NCI-H446 (cell line): Measurements from ENCODE around the gene SPATS2L.

ENCODE experiments used
- DNase-seq, 2 experiments: peaks; one replicate each; lab custom pipeline; 2025; lab: John Stamatoyannopoulos, UW

The SPATS2L gene

DNA sequence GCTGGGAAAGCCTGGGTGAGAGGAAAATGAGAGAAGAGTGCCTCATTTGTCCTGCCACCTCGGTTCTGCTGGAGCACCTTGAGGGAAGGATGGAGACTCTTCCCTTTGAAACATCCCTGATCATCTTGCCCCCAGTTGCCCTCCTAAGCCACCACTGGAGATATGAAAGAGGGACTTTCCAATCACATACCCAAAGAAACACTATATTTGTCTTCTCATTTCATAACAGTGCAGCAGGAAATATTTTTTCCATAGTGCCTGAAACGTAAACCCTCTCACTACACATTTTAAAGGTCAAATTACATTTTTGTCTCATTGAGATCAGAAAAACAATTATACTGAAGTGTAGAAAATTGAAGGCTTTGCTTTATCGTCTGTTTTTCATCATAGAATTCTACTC, 140.1 kb downstream of the SPATS2L start:
- DNase-seq: no peak

DNA sequence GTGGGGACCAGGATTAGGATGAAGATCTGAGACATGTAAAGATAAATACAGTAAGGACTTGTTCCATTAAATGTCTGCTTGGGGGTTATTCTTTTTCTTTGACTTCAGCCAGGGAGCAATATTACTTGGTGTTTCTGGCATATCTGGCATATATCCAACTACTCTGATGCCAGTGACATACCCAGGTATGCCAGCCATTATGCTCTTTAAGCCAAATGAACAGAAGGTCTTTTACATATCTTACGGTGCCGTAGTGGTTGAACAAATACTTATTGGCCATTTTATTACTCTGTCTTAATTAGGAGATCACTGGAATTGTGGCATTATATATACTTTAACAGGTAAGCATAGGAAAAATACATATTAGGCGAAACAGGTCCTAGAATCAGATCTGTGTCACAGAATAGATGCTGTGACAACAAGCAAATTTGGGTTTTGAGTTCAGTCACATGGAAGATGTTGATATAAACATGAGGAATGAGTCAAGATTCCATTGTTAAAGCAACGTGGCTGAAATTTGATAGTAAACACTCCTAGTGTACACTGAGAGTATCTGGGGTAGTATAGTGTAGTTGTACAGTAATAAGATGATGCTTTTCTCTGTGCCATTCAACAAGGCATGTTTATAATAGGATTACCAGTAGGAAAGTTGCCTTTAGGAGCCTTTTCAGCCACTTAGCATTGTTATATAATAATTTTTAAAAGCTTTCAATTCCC, 140.8 kb downstream of the SPATS2L start:
- no peak for DNase-seq

DNA sequence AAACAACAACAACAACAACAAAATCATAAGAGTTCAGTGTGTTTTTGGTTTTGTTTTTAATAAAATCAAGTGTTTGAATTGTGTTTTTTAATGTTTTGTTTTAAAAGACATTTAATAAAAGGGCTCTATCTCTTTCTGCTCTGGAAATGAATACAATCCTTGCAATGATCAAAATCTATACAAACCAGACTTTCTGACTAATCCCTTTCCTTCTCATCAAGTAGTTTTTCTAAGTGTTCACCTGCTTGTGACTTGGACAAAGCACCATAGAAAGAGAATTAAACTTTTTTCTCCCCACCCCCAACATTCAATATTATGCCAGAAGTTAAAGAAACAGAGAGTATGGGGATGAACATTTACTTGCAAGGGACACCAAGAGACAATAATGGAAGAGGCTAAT, 142.0 kb downstream of the SPATS2L start:
- no peak for DNase-seq

DNA sequence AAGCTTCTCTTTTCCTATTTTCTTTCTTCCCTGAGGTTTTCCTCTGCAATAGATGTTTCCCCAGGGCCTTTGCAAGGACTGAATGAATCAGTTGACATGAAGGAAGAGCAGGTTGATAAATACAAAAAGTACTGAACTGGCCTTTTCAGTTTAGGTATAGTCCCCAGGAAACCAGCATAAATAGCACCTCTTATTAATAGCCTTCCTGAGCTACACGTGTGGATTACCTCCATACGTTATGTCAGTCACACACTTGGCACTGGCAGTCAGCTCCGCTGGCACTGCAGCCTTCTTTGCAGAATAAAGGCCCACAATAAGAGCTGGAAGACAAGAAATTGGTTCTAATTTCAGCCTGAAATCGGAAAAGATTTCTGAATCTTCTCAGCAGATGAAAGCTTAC, 142.7 kb downstream of the SPATS2L start:
- no peak for DNase-seq

DNA sequence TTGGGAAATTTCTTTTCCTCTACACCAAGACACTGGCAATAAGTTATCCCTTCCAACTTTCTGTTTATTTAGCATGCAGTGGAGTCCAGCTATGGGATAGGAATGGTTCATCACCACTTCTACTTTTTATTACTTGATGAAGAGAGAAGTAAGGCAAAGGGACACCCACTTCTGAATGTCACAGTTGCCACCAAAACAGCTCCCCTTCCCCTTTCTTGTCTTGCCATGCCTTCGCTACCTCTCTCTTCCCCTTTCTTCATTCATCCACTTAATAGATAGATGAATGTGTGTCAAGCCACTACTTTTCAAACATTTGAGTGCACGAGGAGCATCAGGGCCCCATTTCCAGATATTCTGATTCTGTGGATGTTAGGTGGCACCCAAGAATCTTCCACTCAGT, 143.8 kb downstream of the SPATS2L start:
- no peak for DNase-seq

DNA sequence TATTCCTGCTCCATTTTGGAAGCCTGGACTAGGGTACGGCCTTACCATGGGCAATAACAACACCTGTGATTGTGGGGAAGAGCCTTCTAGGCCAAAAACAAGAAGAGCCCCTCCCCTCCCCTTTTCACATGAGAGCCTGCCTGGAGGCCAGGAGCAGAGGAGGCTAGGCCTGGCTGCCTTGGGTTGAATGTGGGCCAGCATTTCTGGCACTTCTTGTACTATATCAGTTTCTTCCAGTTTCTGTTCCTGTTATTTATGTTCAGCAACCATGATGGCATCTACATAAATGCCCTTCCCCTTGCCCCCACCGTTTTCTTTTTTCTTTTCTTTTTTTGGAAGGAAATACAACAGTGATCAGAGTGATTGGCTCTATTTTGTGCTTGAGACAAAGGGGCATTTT, 145.0 kb downstream of the SPATS2L start:
- no peak for DNase-seq

DNA sequence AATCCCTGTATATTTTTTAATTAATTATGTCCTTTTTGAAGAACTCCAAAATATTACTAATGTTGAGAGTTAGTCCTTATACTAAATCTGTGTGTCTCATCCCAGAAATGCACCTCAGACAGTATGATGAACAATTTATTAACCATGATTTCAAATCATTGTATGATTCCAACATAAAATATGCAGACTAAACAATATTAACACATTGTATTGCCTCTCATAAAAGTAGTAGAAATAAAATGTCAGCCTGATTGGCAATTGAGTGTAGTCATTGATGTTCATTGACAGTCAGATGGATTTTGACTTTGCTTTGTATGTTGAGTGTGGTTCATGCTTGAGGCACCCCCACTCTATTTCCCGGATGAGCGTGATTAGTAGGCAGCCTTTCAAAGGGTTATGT, 145.9 kb downstream of the SPATS2L start:
- DNase-seq: no peak

DNA sequence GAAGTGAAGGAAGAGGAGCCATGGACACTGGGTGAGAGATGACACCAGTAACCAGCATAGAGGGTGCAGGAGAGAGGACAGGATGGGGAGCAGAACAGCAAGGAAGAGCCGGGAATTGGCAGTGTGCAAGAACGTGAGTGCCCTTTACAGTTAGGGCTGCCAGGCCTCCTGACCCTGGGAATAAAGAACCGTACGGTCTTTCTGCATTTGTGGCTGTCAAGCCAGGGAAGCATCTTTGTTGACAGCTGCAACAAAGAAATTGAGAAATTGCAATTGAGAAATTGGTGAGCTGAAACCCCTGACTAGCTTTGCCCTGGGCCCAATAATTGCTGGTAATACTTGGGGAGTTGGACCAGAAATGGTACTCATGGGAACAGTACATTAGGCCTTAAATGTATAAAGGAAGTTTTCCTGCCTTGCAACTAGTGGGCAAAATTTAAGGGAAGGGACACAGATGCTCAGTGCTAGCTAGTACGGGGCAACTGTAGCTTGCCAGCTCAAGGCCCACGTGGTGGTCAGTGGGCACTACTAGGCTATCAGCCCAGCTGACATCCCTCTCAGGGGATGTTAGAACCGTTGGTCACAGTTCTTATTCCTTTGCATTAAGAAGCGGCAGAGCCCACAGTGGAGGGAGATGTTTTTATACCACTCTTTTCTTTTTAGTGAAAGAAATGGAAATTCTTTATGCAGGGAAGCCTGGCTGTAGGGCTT, 146.8 kb downstream of the SPATS2L start:
- no peak for DNase-seq

DNA sequence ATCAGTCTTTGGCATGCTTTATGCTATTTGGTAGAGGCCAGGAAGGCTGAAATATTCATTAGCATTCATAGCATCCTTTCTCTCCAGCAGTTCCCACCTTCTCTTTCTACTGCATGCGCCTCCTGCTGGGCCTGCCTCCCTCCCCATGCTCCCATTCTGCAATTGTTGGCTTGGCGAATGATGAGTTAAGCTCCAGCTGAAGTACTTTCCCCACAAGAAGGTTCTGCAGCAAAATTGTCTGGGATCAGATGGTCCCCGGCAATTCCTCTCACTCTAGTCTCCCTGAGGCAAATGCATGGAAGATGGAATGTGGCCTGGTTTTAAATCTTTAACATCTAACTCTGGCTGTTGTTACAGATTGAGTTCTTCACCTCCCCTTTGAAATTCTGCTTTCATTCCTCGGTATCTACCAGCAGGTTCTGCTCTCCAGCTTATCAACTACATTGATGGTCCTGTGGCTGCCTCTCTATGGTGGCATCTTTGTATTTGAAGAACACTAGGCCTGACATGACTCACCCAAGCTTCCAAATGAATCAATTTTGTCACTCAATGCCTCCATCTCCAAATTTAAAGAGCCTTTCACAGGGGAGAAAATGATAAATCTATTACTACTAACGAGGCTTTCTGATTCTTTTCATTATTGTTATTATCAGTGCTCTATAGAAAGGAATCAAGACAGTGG, 147.5 kb downstream of the SPATS2L start:
- DNase-seq: no peak

DNA sequence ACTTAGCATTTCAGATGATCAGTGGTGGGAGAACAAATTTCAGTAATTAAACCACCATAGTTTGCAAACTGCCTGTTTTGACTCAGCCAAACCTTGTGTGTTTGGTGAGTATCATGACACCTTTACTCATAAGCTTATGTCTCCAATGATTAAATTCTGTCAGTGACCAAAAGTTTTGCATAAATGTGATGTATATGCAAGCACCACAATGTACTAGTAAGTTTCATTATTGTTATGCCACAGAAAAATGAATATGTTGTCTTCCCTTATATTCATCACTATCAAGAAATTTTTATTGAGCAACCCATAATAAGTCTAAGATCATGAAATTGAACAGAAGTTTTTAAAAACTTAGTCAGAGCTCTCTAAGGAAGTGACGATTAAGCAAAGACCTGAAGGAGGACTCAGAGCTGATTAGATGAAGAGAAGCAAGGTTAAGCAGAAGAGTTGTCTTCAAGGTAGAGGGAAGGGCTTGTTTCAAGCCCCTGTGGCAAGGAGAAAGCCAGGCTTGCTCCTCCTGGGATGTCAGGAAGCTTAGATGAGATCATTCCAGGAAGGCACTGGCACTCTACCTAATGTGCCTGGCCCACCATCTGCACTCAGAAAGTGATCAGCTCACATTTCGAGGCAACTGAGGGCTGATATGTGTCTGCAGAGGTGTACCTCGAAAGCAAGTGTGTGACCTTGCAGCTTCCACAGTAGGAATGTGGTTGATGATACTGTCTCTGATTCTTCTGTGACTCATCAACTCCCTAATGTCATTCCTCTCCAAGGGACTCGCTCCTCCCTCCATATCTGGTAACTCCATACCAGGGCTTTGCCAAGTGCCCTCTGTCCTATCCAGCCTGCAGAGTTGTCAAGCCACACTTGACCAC, 148.7 kb downstream of the SPATS2L start:
- no peak for DNase-seq

DNA sequence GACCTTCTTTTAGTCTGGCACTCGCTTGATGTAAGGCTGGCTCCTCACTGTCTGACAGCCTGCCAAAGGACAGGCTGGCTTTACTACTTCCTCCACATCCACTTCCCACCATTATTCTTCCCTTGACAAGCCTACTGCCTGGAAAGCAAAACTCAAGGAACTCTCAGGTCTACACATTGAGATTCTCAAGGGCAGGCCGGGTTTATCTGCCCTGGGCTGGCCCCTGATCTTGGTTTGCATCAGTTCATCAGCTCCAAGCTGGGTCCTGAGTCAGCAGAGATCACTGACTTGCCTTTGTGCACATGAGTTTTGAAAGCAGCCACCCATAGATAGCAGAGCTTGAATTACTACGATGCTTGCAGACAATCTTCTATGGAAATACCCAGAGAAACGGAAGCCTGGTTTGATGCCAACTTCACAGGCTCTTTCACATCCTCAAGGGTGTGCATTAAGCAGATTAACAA, 149.5 kb downstream of the SPATS2L start:
- DNase-seq: no peak

DNA sequence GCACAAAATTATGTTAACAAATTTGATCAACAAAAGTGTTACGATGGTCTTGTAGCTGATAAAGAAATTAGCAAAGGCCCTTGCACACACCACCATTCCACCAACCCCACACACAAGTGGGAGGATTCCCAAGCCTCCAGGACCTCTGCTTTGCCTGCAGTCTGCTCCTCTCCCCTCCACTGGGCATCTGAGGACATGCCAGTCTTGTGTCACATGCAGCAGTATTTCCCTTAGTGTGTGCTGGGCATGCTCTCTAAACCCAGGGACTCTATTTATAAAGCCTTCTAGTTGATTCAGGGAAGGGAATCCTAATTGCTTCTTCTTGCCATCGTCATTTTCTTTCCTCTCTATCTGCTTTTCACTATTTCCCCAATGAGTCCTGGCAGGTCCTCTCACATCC, 150.1 kb downstream of the SPATS2L start:
- no peak for DNase-seq

DNA sequence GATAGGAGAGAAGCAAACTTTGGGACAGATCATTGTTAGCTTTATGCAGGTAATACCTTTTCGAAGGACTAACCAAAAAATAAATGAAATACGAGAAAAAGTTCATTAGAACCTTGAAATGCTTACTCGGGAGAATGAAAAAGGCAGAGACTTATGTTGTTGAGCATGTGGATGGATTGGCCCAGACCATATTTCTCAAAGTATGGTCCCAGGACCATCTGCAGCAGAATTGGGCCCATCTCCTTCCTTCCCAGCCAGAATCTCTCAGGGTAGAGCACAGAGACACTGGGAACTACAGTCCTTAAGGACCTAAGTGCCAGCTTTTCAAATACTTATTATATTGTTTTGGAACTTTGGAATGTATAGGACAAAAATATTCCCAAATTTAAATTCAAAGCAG, 152.6 kb downstream of the SPATS2L start:
- no peak for DNase-seq

DNA sequence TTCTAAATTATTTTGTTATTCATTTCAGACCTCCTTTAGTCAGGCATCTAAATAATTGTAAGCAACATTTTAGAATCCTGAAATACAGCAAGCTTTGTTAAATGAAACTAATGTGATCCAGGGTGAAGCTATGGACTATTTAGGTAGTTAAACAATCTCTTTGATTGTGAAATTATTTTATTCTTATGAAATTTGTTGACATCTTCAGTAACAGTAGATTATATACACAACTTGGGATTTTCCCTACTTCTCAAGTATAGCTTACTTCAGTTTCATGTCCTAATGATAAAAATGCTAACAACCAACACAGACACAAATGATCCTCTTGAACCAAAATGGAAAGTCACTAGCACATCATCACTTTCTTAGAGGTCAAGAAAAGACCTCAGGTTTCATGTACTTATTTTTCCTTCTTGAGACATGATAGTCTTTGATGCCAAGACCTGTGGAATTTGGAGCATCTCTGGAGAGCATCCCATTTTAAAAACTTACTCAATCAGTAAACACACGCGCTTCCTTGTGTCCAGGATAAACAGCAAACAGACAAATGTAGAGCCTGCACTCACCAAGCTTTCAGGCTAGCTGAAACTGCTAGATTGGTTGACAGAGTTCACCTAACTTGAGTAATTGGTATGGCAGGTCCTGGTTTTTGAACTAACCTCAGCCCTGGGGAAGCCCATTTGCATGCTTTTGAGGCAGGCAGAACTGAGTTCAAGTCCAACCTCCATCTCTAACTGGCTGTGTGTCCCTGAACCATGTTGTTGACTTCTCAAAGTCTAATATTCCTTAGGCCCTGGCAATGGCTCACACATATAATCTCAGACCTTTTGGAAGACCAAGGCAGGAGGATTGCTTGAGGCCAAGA, 155.6 kb downstream of the SPATS2L start:
- DNase-seq: no peak

DNA sequence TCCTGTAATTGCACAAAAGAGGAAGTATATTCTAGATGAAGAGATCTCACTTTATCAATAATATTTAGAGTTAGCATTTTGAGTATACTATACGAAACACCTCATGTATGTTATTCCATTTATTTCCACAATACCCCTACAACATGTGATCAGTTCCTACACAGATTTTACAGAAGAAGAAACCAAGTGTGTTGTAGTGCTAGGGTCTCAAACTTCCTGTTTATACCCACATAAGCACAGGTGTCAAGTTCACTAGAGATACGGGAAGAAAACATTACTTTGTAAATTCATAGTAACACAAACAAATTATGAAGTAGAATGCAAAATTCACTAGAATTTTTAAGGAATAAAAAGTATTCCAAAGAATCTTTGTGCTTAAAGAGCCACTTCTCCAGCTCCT, 157.0 kb downstream of the SPATS2L start:
- no peak for DNase-seq

DNA sequence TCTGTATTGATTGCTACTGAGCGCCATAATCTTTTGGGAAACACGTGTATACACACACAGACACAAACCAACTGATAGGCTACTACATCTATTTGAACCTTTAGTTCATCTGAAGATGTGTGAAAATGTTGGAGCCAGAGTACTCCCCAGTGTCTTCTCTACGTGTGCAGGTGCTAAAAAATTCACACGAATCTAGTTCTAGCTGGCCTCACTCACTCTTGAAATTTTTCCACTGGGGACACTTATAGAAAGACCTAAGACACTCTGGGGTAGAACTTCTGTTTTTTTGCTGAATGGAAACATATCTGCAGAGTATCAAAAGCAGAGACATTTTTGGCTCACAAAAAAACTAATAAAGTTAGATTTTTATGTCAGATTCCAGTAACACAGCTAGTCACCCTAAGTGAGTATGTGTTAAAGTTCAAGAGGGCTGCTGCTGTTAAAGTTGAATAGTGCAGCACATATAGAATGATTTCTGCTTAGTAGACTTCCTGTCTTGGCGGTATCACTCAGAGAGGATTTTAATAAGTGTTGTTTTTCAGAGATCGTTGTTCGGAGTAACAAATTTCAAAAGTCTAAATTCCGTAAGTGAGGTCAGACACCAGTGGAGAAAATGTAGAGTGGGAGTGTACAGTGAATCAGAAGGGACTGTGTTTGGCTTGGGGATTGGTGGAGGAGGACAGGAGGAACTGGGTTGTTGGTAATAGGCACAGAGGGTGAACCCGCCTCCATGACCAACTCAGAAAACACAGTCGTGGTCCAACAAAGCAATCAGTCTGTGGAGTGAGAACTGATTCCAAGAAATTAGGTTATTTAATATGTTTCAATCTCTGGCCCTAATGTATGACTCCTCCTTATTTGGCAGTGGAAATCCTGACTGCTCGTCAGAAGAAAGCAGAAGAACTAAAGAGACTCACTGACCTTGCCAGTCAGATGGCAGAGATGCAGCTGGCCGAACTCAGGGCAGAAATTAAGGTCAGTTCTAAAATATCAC, 160.2 kb downstream of the SPATS2L start:
- DNase-seq: no peak

DNA sequence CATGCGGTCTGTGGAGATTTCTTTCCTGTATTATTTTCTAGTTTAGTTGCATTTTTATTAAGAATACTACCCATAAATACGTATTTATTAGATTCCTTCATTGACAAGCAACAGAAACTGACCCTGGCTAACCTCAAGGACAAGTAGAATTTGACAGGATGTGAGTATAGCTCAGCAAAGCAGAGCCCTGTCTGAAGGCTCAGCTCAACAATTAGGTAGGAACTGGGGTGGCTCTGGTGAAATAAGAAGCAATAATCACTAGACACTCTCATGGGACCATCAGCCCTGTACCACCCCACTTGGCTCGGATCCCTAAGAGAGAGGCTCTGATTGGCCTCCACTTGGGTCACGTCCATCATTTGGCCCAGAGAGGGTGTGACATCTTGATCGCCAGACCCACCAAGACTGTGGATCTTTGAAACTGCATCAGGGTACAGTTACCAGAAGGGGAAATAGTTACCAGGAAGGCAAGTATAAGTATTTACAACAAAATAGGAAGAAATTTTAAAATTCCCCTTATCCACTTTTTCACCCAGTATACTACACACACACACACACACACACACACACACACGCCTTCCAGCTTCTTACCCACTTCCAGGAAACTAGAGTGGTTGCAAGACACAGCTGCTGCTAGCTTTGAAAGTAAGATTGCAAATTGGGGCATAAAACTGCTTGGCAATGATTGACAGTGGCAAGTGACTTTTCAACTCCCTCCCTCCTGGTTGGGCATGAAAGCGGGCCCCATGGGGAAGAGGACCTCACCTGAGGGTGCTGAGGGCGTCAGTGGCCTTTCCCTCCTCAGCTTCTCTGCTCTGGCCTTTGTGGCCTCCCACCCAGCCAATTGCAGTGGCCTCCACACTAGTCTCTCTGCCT, 161.6 kb downstream of the SPATS2L start:
- no peak for DNase-seq

DNA sequence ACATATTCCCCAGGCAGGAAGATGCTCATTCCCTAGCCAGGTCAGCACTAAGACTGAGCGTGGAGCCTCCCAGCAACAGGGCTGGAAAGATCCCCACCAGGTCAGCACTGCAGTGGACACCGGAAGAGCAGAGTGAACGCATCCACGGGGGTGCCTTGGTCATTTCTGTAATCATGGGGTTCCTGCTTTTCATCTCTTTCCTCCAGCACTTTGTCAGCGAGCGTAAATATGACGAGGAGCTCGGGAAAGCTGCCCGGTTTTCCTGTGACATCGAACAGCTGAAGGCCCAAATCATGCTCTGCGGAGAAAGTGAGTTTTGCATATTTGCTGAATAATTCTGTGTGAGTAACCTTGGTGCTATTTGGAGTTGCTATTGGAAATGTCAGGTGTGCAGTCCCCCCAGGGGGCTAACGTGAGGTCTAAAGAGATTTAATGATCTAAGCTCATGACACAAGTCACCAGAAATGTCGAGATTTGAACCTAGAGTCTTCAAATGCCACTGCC, 163.3 kb downstream of the SPATS2L start:
- DNase-seq: no peak

DNA sequence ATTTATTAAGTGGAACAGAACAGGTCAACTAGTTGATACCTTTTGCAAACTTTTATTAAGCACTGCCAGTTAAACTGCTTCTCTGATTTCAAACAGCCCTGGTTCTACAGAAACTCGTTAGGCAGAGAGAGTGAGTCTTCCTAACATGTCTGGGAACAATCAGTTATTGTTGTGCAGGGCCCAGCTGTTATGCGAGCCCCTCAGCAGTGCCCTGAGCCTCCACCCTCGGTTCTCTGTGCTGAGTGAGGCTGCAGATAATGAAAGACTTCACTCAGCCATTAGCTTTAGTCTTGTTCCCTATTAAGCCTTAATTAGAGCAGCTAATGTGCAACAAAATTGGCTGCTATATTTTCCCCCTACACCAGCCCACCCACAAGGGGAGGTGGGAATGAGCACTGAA, 163.7 kb downstream of the SPATS2L start:
- no peak for DNase-seq
